ENCODE measurements around the gene C1QL1. TPM values are rescaled to one million over a fixed set of nuclear protein-coding genes. Genes with fewer than 3 reads are reported as not detected.
"Not testable (repeated sequence)": the region's sequence is repeated elsewhere in the genome, so short reads cannot be mapped to it uniquely, and the experiment has no call there.

The C1QL1 gene
- total RNA-seq, 1 donor from 2014 or later, result not detected

DNA sequence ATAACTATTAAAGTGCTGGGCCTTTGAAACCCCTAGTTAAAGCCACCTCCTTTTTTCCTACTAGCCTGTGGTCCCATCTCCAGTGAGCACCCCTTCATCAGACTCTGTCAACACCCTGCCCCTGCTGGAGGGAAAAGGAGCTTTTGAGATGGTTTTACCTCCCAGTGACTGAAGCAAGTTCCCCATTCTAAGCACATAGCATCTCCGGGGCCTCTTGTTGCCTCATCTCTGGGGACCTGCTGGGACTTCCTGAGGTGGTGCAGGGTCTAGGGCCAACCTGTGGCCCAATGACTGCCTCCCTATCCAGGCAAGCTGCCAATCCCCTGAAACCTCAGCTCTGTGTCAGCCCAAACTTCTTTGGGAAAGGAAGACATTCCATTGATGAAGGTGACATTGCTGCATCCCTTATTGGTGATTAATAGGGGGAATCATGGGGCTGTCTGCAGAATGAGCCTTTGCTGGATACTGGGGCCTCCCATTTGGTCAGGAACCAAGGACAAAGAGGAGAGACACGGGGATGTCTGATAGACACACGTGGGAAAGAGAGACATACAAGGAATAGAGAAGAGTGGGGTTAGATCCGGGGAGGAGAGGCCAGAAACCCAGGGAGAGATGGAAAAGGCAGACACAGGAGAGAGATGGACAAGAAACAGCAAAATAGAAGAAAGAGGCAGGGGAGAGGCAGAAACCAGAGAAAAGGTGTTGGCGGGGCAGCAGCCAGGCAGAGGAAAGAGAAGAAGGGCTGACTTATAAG, 2.4 kb downstream of the C1QL1 start:
- DNase-seq (ENCODE audit: low spot score), result no peak

DNA sequence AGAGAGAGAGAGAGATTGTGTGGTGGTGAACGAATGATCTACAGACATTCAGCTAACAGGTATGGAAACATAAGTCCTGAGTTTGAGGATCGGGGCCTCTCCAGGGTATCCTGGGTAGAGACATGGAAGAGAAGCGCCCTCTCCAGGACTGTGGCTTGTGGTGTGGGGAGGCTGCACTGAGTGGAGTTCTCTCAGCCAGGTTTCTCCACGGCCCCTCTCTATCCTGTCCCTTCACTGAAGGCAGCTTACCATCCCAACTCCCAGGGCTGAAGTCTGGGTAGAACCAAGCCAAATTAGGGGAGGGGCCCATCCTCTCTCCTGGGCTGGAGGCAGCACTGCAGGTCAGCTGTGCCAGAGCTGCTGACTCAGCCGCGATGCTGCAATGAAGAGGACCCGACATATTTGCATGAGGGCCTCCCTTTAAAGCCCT, 6.2 kb downstream of the C1QL1 start:
- no peak for DNase-seq (ENCODE audit: low spot score)

DNA sequence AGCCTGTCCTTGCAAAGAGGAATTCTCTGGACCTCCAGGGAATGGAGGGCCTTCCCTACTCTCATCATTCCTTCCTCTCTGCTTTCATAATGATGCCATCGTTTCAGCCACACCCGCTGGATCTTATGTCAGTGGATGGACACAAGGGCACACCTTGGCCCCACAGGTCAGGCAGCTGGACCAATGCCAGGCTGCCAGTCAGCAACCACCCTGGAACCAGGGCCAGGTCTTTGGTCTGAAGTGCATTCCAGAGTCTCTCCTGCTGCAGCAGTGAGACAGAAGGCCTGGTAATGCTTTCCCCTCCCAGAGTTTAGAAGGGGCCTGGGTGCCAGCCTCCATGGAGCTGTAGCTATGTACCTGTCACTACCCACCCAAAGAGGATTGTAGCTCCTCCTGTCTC, 7.4 kb downstream of the C1QL1 start:
- no peak for DNase-seq (ENCODE audit: low spot score)

DNA sequence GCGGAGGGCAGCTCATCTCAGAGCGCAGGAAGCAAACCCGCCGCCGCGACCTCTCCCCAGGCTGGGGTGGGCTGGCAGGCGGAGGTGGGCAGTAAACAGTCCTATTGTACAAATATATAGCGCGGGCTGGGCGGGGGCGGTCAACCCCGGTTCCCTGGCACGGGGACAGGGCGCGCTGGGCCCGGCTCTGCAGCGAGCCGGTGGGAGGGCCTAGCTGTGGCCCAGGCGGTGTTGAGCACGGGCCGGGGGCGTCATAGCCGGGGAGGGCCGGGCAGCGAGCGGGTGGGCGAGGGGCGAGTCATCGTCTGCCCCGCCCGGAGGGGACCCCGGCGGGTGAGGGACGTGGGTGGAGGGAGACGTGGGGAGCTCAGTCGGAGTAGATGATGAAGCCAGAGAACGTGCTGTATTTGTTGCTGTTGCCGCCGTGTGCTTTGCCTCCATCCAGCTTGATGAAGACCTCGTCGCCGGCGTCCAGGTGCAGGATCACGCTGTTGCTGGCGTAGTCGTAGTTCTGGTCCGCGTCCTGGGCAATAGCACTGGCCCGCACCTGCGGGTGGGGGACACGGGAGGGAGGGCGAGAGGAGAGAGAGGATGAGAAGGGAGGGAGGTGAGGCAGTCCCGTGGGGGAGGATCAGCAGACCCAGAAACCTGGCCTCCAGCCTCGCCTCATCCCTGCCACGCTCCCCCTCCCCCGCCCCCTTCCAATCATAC, 8.1 kb downstream of the C1QL1 start:
- no peak for DNase-seq (ENCODE audit: low spot score)

DNA sequence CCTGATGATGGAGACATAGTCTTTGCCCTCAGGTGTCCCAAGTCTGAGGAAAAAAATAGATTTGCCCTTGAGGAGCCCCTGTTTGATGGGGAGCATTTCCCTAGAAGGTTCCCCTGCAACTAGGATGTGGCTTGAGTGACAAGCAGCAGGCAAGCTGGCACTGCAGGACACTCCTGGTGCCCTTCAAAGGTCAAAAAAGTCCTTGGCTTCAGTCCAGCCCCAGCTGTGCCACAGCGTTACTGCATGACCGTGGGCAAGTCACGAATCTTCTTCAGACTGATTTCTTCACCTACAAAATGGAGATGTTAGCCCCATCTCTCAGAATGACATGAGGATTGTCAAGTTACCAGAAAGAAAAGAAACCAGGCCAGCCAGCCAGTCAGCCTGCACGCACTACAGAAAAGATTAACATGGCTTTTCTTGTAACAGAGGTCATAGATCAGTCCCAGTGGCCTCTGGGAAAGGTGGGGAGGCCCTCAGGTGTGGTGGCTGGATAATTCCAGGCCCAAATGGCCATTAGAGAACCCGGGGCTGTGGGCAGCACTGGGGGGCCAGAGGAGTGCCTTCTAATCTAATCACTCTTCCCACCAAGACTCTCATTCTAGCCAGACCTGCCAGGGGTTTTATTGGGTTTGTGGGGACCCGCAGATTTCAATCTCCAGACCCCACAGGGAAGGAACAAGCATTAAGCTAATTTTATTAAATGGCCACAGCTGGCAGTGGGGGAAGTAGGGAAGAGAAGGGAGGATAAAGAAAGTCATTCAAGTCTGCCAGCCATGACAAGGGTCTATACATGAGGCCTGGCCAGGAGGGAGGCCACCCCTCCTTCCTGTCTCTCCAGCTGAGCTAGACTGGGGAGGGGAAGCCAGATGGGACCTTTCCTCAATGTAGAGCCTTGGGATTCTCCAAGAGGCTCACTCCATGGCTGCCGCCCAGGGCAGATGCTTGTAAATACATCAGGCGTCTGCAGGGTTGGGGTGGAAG, 10.8 kb downstream of the C1QL1 start:
- no peak for DNase-seq (ENCODE audit: low spot score)

DNA sequence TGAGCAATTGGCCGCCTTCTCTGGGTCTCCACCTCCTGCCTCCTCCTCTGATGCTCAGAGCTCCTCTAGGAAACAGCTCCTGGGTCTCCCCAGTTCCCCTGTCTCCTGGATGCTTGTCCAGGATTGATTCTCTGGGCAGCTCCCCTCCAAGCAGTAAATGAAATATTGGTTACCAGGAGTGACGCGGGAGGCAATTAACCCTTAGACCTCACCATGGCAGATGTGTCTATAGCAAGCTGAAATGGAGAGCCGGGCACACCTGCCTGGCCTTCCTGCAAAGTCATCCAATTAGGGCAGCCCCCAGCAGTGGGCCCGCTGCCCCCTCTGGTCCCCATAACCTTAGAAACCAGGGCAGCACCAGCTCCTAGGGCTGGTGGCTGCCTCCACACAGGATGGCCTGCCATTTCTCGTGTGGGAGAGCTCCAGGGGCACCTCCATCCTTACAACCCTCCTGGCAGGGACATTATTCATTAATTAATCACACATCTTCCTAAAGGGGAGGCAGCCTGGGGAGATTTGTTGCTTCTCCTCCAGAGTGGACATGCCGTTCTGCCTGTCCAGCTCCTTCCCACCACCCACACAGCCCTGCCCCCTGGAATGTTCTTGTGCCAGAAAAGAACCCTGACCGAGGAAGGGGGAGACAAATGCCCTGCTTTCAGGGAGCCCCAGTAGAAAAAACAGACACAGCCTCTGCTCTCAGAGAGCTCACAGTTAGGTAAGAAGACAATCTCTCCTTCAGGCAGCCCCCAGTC, 12.3 kb downstream of the C1QL1 start:
- DNase-seq (ENCODE audit: low spot score), result no peak

DNA sequence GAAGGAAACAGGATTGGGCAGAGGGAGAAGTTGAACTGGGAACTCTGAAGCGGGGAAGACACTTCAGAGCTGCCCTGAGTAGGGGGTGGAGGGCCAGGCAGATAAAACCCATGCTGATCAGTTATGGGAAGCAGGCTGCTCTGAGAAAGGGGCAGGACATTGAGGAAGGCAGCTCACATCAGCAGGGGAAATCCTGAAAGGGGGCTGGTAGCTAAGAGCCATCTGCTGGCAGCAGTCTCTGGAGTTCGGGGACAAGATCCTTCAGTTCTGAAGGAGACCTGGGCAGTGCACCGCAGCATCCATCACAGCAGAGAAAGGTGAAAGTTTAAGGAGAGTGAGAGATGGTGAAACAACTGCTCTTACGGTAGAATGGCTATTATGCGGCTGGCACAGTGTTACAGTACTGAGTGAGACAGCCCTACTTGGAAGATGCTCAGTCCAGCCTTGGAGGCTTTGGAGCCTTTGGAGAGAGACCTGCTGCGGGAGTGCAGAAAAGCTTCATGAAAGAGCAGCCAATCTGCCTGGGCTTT, 15.1 kb downstream of the C1QL1 start:
- DNase-seq (ENCODE audit: low spot score), result no peak

DNA sequence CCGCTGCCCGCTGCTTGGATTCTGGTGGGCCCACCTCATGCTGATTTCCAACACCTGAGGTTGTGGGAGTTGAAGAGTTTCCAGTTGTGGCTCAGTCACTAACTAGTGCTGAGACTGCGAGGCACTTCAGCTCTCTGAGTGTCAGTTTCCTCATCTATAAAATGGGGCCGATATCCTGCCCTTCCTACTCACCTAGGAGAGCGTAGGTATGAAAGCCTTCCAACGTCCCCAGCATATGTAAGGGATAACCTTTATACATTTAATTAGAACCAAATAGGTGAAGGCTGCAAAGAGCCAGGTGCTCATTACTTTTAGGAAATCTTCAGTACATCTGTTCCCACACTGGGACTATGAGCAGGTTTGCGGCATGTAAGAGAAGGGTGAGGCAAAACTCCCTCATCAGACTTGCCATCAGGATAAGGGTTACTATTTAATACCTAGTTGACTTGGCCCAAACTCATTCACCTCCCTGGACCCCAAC, 19.7 kb downstream of the C1QL1 start:
- DNase-seq (ENCODE audit: low spot score), result no peak

DNA sequence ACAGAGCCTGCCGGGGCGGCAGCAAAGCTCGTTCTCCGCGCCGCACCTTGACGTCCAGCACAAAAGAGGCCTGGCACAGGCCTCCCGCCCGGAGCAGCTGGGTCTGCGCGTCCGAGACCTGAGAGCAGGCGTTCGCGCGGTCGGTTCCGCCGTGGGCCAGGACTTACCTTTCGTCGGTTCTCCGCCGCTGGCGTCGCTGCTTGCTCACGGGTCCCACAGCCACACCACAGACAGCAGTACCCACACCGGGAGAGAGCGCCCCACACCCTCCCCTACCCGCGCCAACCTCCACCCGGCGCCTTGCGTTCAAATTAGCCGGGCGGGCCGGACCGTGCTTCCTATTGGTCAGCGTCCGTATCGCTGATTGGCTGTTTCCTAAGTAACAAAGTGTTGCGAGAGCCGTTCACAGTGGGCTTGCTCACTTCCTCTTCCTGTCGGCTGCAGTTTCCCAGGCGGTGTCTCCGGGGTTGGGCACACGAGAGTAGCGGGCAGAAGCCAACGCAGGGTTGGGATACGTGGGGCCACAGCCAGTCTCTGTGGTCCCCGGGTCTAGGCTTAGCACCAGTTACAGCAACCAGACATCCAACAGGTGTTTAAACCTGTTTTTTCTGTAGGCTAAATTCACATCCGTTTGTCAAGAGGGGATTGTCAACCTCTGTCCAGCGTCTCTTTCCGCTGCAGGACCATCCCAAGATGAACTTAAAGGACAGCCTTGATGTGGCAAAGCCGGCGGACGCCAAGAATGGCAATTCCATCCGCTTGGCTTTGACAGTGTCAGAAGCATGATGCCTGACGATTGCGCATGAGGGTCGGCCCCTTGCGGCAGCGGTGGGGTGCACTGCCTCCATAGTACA, 20.4 kb downstream of the C1QL1 start, which contains the start of gene KIF18B:
TSS of gene KIF18B (minus strand) at position 313 of the 854 bp plus-strand sequence. CDS start 11,429 bp downstream, outside the sequence.
- peak; percentile 94 for DNase-seq (ENCODE audit: low spot score)

DNA sequence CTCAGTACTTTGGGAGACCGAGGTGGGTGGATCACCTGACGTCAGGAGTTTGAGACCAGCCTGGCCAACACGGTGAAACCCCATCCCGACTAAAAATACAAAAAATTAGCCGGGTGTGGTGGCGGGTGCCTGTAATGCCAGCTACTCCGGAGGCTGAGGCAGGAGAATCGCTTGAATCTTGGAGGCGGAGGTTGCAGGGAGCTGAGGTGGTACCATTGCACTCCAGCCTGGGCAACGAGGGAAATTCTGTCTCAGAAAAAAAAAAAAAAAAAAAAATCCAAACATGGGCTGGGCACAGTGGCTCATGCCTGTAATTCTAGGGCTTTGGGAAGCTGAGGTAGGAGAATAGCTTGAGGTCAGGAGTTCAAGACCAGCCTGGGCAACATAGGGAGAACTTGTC, 22.5 kb downstream of the C1QL1 start:
- DNase-seq (ENCODE audit: low spot score), result not testable (repeated sequence)

DNA sequence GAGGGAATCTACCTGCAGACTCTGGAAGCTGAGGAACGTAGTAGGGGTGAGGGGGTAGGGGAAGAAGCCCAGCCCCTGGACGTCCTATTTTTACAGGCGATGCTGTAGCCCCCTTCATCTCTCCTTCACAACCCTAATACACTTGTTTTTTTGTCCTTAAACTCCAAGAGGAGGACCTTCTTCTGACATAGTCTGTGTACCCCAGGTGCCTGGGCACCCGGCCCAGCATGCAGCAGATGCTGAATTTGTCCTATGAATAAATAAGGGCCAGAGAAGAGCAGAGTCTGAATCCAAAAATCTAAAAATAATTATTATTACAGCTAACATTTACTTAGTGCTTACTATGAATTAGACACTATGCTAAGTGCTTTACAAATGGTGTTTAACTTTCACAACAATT, 25.6 kb downstream of the C1QL1 start:
- no peak for DNase-seq (ENCODE audit: low spot score)

DNA sequence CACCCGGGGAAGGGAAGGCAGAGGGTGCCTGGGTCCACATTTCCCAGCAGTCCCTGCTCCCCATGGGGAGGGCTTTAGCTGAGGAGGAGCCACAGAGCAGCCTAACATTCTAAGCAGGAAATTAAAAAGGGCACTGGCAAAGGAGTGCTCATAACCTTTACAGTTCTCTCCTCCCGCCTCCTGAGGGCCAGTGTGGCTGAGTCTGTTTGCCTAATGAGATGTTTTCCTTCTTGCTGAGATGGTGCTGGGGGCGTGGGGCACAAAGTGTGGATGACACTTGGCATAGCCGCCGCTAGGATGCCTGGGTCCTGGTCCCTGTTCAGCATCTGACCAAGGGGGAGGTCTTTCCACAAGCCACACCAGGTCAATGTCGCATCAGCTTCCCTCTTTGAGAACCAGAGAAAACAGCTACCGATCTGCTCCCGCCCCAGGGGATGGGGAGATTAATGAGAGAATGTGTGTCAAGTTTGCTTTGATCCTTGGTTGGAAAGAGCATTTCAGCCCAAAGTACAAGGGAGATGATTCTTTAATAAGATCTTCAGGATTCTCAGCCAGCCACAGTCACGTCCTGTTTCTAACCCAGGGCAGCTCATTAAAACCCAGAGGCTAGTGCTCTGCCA, 26.3 kb downstream of the C1QL1 start:
- DNase-seq (ENCODE audit: low spot score), result no peak

DNA sequence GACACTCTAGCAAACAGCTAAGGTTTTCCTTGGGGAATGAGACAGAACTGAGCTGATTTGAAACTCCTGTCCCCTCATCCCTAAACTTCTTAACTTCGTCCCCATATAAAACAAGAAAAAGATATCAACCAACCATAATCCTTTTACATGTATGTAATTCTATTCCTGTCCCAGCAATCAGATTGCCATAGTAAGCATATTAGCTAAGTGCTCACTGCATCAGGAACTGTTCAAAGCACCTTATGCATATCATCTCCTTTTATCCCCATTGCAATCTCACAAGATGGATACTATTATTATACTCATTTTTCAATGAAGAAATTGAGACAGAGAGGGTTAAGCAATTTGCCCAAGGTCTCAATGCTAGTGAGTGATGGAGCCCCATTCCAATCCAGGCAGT, 27.3 kb downstream of the C1QL1 start:
- DNase-seq (ENCODE audit: low spot score), result no peak

DNA sequence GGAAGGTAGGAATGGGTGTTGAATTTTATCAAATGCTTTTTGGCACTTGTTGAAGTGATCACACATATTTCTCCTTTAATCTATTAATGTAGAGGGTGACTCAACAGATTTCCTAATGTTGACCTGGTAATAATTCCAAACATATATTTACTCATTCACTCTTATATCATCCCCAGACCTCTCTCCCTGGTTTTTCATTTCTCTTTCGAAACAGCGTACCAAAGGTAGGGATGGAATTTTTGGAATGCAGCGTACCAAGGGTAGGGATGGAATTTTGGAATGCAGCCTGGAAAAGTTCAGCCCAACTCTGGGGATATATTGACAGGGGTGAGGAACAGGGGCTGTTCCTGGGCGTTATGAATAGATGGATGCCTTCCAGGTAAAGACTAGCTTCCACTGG, 27.8 kb downstream of the C1QL1 start:
- DNase-seq (ENCODE audit: low spot score), result no peak

DNA sequence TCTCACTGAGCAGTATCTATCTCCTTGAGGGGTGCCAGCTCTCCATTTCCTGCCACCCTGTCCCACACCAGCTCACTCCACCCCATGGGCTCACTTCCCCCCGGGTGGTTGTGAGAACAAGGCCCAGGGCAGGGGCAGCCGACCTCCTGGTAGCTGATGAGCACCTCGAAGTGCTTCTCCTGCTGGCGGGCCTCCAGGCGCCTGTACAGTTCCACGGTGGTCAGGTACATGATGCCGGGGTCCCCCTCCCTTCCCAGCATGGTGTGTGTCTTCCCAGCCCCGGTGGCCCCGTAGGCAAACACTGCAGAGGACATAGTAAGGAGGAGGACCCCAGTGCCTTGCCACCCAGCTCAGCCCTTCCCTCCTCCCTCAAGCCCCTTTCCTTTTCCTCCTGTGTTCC, 33.0 kb downstream of the C1QL1 start:
- DNase-seq (ENCODE audit: low spot score), result no peak

DNA sequence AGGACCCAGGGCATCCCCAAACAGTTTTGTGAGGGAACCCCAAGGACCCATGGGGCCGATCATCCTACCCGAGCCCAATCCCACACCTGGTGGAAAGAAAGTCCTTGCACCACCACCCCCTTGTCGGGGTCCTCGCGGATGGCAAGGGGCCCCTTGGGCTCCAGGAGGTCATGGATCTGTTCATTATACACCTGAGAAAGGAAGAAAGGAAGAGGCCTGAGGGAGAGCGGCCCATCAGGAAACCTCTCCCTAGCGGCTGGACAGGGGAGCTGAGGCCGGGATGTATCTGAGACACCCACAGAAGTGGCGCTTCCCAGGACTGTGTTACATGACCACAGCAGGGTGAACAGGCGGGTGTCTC, 33.4 kb downstream of the C1QL1 start:
- DNase-seq (ENCODE audit: low spot score), result no peak

DNA sequence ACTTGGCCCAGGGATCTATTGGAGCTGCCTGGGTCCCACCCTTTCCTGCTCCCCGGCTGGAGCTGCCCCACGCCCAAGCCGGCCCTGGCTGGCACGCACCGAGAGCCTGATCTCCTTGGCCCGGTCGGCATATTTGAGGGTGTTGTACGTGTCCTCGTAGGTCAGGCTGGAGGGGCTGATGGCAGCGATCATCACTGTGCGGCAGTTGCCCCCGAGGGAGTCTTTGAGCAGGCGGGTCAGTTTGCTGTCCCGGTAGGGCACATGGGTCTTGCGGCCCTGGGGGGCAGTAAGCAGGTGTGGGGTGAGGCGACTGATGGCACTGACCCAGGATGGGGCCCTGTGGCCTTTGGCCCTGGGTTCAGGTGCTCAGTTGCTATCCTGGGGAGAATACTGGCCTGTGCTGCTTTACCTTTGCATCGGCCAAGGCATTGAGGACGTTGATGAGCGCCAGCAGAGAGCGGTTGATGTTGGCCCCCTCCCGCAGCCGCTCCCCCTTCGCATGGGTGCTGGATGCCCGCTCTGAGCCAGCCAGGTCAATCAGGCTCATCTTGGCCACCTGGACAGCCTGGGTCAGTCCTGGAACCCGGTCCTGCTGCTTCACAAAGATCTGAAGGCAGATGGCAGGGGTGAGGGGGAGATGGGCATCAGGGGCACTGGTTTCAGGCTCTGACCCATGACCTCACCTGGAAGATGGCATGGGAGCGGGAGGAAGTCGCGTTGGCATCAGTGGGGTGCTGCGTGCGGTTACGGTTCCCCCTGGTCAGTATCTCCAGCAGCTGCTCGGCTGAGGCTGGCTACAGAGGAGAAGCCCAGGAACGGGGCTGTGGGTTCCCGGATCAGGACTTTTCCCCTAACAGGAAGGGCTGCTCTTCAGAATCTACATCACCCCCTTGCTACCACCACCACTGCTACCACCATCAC, 34.0 kb downstream of the C1QL1 start:
- no peak for DNase-seq (ENCODE audit: low spot score)

DNA sequence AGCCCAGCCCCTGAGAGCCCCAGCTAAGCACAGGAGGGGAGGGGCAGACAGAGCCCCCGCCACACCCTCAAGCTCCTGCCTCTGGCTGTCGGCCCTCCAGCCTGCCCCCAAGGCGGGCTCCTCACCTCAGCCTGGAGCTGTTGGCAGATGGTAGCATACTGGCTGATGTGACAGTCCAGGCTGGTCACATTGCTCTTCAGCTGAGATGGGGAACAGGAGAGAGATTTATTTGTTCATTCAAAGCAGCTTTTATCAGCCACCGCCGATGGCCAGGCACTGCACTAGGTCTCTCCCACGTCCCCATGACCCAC, 35.4 kb downstream of the C1QL1 start:
- DNase-seq (ENCODE audit: low spot score), result no peak
